Neural crest cell (in vitro differentiated cells): Measurements from ENCODE around the gene GBF1. TPM values are rescaled to one million over a fixed set of nuclear protein-coding genes. Genes with fewer than 3 reads are reported as not detected.

Source experiments
- DNase-seq: peaks from one replicate; pipeline ENCODE4 v3.0.0; 2021; ENCODE audit warnings: low read depth, mixed read lengths, low spot score
- H3K27ac Mint-ChIP-seq: one replicate; pipeline ENCODE4 v1.8.0; 2021; ENCODE audit warnings: mild to moderate bottlenecking, mixed read lengths; ENCODE audit not compliant: unreplicated experiment
- H3K27me3 Mint-ChIP-seq: 2 replicates; pipeline ENCODE4 v1.8.0; 2021; ENCODE audit warnings: low read depth, mild to moderate bottlenecking, mixed read lengths
- H3K36me3 Mint-ChIP-seq: 2 replicates; pipeline ENCODE4 v1.8.0; 2021; ENCODE audit warnings: low read depth, mild to moderate bottlenecking, mixed read lengths
- H3K4me1 Mint-ChIP-seq: 2 replicates; pipeline ENCODE4 v1.8.0; 2021; ENCODE audit warnings: mixed read lengths
- H3K4me3 Mint-ChIP-seq: one replicate; pipeline ENCODE4 v1.8.0; 2021; ENCODE audit warnings: mild to moderate bottlenecking, mixed read lengths
- H3K9me3 Mint-ChIP-seq: 2 replicates; pipeline ENCODE4 v1.8.0; 2021; ENCODE audit warnings: mixed read lengths
- total RNA-seq: library from RNA; stranded (reverse); gene quantifications from 2 replicates; pipeline ENCODE4 v1.2.1, GENCODE V29; 2021
- TF ChIP-seq, protein P1 (sequence below): fragments of 200-600 bp; sonication (generic); conservative IDR thresholded peaks from 2 replicates; pipeline ENCODE4 v1.5.0; 2021; ENCODE audit warnings: antibody characterized with exemption, mild to moderate bottlenecking

GBF1 gene
- total RNA-seq, 1 donor from 2014 or later = 43.2 TPM

DNA sequence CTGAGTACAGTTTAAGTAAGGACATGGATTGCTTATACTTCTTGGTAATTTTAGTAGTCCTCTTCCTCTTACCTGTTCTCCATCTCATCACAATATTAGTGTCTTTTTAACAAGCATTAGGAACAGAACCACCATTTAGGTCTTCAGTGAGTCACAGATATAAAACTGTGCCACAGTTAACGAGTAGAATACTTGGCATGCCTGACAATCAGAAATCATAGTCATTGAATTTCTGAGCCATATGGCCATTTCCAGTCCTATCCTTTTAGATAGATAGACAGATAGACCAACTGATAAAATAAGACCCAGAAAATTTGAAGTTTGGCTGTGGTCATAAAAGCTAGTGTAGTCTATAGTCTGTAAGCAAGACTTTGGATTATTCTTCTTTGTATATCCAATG, 71.1 kb downstream of the GBF1 start:
- Mint-ChIP-seq H3K4me1 (peaks cover 12% of the 10 kb centered on the region), H3K27me3 (no peaks in the 10 kb centered on the region), H3K9me3 (no peaks in the 10 kb centered on the region), H3K27ac (no peak overlapping the region), H3K4me3 (no peak overlapping the region), H3K36me3 (no peaks in the 10 kb centered on the region)
- DNase-seq = no peak
- TF ChIP-seq, protein P1, sequence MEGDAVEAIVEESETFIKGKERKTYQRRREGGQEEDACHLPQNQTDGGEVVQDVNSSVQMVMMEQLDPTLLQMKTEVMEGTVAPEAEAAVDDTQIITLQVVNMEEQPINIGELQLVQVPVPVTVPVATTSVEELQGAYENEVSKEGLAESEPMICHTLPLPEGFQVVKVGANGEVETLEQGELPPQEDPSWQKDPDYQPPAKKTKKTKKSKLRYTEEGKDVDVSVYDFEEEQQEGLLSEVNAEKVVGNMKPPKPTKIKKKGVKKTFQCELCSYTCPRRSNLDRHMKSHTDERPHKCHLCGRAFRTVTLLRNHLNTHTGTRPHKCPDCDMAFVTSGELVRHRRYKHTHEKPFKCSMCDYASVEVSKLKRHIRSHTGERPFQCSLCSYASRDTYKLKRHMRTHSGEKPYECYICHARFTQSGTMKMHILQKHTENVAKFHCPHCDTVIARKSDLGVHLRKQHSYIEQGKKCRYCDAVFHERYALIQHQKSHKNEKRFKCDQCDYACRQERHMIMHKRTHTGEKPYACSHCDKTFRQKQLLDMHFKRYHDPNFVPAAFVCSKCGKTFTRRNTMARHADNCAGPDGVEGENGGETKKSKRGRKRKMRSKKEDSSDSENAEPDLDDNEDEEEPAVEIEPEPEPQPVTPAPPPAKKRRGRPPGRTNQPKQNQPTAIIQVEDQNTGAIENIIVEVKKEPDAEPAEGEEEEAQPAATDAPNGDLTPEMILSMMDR = no peak

DNA sequence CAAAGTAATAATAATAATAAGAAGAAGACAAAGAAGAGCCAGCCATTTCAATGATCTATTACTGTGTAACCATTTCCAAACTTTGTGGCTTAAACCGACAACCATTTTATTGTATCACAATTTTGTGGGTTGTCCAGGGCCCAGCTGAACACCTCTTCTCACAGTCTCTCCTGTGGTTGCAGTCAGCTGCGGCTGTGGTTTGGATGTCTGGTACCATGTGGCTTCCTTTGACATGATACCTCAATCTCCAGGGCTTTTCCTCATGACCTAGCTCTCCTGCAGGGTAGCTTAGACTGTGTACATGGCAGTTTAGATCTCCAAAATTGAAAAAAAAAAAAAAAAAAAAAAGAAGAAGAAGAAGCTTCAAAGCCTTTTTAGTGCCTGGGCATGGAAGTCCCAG, 77.6 kb downstream of the GBF1 start:
- no peak overlapping the region for H3K27ac Mint-ChIP-seq
- no peak for DNase-seq
- no peak overlapping the region for H3K4me3 Mint-ChIP-seq
- TF ChIP-seq, protein P1 = no peak
- H3K4me1 Mint-ChIP-seq = peaks cover 19% of the 10 kb centered on the region
- H3K27me3 Mint-ChIP-seq = no peaks in the 10 kb centered on the region
- no peaks in the 10 kb centered on the region for H3K9me3 Mint-ChIP-seq
- H3K36me3 Mint-ChIP-seq = no peaks in the 10 kb centered on the region

DNA sequence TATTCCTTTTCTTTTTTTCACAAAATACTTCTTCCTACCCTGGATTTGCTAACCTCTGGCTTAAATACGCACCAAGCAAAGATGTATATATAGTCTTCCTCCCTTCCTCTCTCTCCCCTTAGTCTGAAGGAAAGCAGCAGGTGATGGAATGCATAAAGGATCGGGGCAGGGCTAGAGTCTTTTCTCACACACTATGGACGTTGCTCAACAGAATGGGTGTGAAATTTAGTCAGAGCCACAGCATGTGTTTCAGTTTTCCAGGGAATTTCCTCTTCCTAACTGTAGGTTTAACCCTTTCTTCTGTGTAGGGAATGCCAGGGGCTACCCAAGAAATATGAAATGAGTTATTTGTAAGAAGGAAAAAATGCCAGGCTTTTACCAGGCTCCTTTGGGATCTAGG, 78.7 kb downstream of the GBF1 start:
- TF ChIP-seq, protein P1 = no peak
- Mint-ChIP-seq H3K9me3 (no peaks in the 10 kb centered on the region), H3K36me3 (no peaks in the 10 kb centered on the region), H3K4me3 (no peak overlapping the region), H3K27me3 (no peaks in the 10 kb centered on the region), H3K4me1 (peaks cover 27% of the 10 kb centered on the region), H3K27ac (no peak overlapping the region)
- no peak for DNase-seq

DNA sequence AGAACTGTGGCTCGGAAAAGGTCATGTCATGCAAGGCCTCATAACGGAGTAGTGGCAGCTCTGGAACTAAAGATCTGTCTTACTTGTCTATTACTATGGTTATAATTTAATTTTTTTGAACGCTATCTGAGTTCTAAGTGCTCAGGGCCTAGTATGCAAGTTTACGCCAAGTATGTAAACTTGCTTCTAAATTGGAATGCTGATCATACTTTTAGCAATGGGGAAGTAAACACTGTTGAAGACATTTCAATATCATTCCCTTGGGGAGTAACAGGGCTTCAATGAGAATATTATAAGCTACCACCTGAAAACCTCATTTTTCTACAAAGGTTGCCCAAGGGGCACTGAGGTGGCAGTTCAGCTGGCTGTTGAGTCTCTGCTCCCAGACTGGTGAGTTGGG, 80.7 kb downstream of the GBF1 start:
- H3K27ac Mint-ChIP-seq = no peak overlapping the region
- no peaks in the 10 kb centered on the region for H3K27me3 Mint-ChIP-seq
- TF ChIP-seq, protein P1 = no peak
- no peaks in the 10 kb centered on the region for H3K36me3 Mint-ChIP-seq
- no peak for DNase-seq
- no peak overlapping the region for H3K4me3 Mint-ChIP-seq
- H3K4me1 Mint-ChIP-seq = peaks cover 25% of the 10 kb centered on the region
- no peaks in the 10 kb centered on the region for H3K9me3 Mint-ChIP-seq

DNA sequence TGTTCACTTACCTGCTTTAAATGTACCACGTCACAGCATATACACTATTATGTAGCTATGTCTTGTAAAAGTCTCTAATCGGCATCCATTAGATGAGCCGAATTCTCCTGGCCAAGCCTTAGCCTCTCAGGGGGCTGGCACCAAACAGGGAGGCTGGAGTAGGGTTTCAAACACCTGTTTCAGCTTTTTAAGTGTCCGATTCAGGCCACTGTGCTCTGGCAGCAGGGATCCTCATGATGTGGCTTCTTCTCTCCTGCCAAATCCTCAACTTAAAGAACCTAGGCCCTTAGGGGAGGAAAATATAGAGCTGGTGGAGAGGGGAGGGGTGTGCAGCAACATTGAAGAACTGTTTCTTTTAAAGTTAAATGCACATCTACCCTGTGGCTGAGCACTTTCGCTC, 81.7 kb downstream of the GBF1 start:
- no peaks in the 10 kb centered on the region for H3K36me3 Mint-ChIP-seq
- H3K27ac Mint-ChIP-seq = no peak overlapping the region
- no peak for DNase-seq
- peaks cover 25% of the 10 kb centered on the region for H3K4me1 Mint-ChIP-seq
- no peak overlapping the region for H3K4me3 Mint-ChIP-seq
- H3K9me3 Mint-ChIP-seq = no peaks in the 10 kb centered on the region
- TF ChIP-seq, protein P1 = no peak
- H3K27me3 Mint-ChIP-seq = no peaks in the 10 kb centered on the region

DNA sequence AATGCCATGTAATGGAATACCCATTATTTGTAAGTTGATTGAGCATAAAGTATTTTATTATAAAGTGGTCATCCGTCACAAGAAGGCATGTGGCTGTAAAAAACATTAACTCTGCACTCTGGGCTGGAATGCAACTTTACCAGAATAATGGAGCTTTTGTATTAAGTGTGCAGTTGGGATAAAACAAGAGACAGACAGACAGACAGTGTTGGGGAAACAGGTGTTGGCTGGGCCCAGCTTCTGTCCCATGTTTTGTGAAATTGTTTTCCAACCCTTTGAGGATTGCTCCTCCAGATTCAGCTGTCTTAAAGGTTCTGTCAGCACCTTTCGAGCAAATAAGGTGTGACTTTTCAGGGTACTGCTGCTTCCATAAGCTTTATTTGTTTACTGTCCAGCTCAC, 82.3 kb downstream of the GBF1 start:
- Mint-ChIP-seq H3K4me1 (peaks cover 27% of the 10 kb centered on the region), H3K36me3 (no peaks in the 10 kb centered on the region), H3K27ac (no peak overlapping the region), H3K4me3 (no peak overlapping the region), H3K9me3 (no peaks in the 10 kb centered on the region), H3K27me3 (no peaks in the 10 kb centered on the region)
- TF ChIP-seq, protein P1 = no peak
- DNase-seq = no peak
